Endothelial cell of umbilical vein (primary cell): Measurements from ENCODE around the gene WDR89.

Source experiments
- EZH2 ChIP-seq: IDR thresholded peaks from 2 replicates; pipeline ENCODE4 v1.6.1; 2012; ENCODE audit warnings: borderline replicate concordance, low read depth, mild to moderate bottlenecking, moderate library complexity, low read length, inconsistent platforms; ENCODE audit not compliant: severe bottlenecking
- FOS ChIP-seq: IDR thresholded peaks from 2 replicates; pipeline ENCODE4 v1.6.1; 2011; ENCODE audit warnings: mild to moderate bottlenecking, low read length, moderate library complexity, borderline replicate concordance; ENCODE audit not compliant: insufficient read depth
- GATA2 ChIP-seq: IDR thresholded peaks from 2 replicates; pipeline ENCODE4 v1.7.0; 2011; ENCODE audit warnings: low read depth, mild to moderate bottlenecking, moderate library complexity, mixed read lengths, low read length; ENCODE audit not compliant: insufficient read length, insufficient read depth
- JUN ChIP-seq: IDR thresholded peaks from 2 replicates; pipeline ENCODE4 v1.6.1; 2011; ENCODE audit warnings: borderline replicate concordance, low read depth; ENCODE audit not compliant: insufficient read length, insufficient read depth
- MYC ChIP-seq: IDR thresholded peaks from one replicate; pipeline ENCODE4 v1.6.1; 2011; ENCODE audit warnings: mild to moderate bottlenecking, low read depth, low read length
- POLR2A ChIP-seq: IDR thresholded peaks from 2 replicates; pipeline ENCODE4 v1.6.1; 2012; ENCODE audit warnings: low read depth, mild to moderate bottlenecking, control low read depth, low read length
- POLR2AphosphoS5 ChIP-seq: IDR thresholded peaks from 2 replicates; pipeline ENCODE4 v1.6.1; 2012; ENCODE audit warnings: low read depth, mild to moderate bottlenecking, control low read depth, low read length, moderate library complexity; ENCODE audit not compliant: insufficient read depth
- TF ChIP-seq, protein P1 (sequence below), 2 donors: IDR thresholded peaks; 1 replicate in 1 of 2; 2 replicates in 1 of 2; pipeline ENCODE4 v1.5.1; 2011; ENCODE audit warnings: low read length in 2 of 2, mild to moderate bottlenecking in 2 of 2, moderate library complexity in 2 of 2, control low read depth in 1 of 2, inconsistent platforms in 1 of 2, low read depth in 1 of 2; ENCODE audit not compliant: insufficient read depth in 1 of 2; ENCODE audit errors: extremely low read depth in 1 of 2
- TF ChIP-seq, protein P2 (sequence below): IDR thresholded peaks from 2 replicates; pipeline ENCODE4 v1.6.1; 2011; ENCODE audit not compliant: insufficient read depth, insufficient read length

DNA sequence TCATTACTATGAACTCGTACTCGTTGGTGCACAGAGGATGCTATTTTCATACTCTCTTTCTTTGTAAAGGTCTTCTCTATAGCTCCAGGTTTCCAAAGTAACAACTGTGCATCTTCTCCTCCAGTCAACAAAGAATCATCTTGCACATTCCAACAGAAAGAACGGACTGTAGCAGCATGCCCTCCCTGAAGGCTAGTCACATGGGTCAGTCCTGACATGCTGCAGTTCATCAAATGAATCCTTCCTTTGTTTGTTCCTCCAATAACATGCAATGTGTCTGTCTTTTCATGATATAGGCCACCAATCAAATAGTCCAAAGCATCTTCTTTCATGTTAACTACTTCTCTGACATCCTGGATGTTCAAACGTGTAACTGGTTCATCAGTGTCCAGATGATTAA lies 42.9 kb downstream of the WDR89 start:
- TF ChIP-seq EZH2 (no peak), POLR2A (no peak), POLR2AphosphoS5 (no peak), GATA2 (no peak), JUN (no peak), MYC (no peak), FOS (no peak)
- TF ChIP-seq, protein P1, sequence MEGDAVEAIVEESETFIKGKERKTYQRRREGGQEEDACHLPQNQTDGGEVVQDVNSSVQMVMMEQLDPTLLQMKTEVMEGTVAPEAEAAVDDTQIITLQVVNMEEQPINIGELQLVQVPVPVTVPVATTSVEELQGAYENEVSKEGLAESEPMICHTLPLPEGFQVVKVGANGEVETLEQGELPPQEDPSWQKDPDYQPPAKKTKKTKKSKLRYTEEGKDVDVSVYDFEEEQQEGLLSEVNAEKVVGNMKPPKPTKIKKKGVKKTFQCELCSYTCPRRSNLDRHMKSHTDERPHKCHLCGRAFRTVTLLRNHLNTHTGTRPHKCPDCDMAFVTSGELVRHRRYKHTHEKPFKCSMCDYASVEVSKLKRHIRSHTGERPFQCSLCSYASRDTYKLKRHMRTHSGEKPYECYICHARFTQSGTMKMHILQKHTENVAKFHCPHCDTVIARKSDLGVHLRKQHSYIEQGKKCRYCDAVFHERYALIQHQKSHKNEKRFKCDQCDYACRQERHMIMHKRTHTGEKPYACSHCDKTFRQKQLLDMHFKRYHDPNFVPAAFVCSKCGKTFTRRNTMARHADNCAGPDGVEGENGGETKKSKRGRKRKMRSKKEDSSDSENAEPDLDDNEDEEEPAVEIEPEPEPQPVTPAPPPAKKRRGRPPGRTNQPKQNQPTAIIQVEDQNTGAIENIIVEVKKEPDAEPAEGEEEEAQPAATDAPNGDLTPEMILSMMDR (IDR thresholded peaks at IDR 0.05; ENCODE audit: extremely low read depth in 1 of 2, insufficient read depth in 1 of 2, low read depth in 1 of 2, low read length in 2 of 2) = no peak
- TF ChIP-seq, protein P2, sequence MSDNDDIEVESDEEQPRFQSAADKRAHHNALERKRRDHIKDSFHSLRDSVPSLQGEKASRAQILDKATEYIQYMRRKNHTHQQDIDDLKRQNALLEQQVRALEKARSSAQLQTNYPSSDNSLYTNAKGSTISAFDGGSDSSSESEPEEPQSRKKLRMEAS = no peak
